Esophagus squamous epithelium (tissue), 4 donors: ENCODE measurements around the gene FAM222A.

Experiments
- CTCF ChIP-seq, 6 experiments: fragments of 450-650 bp in 4 of 6; fragments of 200-600 bp in 2 of 6; sonication (generic) in 2 of 6; IDR thresholded peaks; one replicate each; pipeline ENCODE4 v1.5.1; 2016 to 2019; ENCODE audit warnings: antibody characterized with exemption in 6 of 6, mild to moderate bottlenecking in 4 of 6, moderate library complexity in 4 of 6
- POLR2A ChIP-seq, 4 donors: fragments of 450-650 bp; IDR thresholded peaks; one replicate each; pipeline ENCODE4 v1.6.1; 2017; ENCODE audit warnings: antibody characterized with exemption in 4 of 4, mild to moderate bottlenecking in 4 of 4, moderate library complexity in 3 of 4

- TF ChIP-seq CTCF (IDR thresholded peaks at IDR 0.05): no peak
- no peak for TF ChIP-seq POLR2A (IDR thresholded peaks at IDR 0.05)
Measured at GRCh38 chr12:109744026-109744425, 30.4 kb downstream of the FAM222A start.
